Endothelial cell of umbilical vein (primary cell): ENCODE data around the gene ZNF813. TPM values are rescaled to one million over a fixed set of nuclear protein-coding genes. Genes with fewer than 3 reads are reported as not detected.
"Not testable (repeated sequence)": the region's sequence is repeated elsewhere in the genome, so short reads cannot be mapped to it uniquely, and the experiment has no call there.

Experiments used
- BruUV-seq: library from RNA; stranded (reverse); fragments of 400-500 nt; replicated peaks from 2 replicates; lab custom pipeline; 2021; lab: Mats Ljungman, UMichigan
- CTCF ChIA-PET: fragments of 300-600, 350-600 bp; sonication (Branson Sonifier 250); formaldehyde crosslinking; loops from one replicate; lab custom pipeline; 2021; ENCODE audit warnings: antibody characterized with exemption, inconsistent platforms; lab: Charles Lee
- POLR2A ChIA-PET: fragments of 300-600, 350-600 bp; sonication (Branson Sonifier 250); formaldehyde crosslinking; loops from one replicate; lab custom pipeline; 2021; ENCODE audit warnings: antibody characterized with exemption, inconsistent platforms; lab: Charles Lee
- DNase-seq: peaks from one replicate; pipeline ENCODE4 v3.0.0-alpha.2; 2011; ENCODE audit warnings: low read depth, low spot score
- FAIRE-seq: peaks from 2 replicates; lab custom pipeline; 2011; peaks lifted over from hg19 to GRCh38; lab: Jason Lieb, UNC
- H2AFZ ChIP-seq: 2 replicates; pipeline ENCODE4 v1.6.0; 2012; ENCODE audit warnings: low read depth, low read length, control low read depth, inconsistent platforms
- H3K27ac ChIP-seq: 2 replicates; pipeline ENCODE4 v1.5.1; 2011; ENCODE audit warnings: low read depth, mild to moderate bottlenecking, control low read depth, low read length, moderate library complexity; ENCODE audit not compliant: insufficient read depth
- H3K27me3 ChIP-seq, 2 experiments: 2 replicates each; pipeline versions ENCODE4 v1.6.0 to v1.6.1; 2011; ENCODE audit warnings: low read length in 2 of 2, mixed read lengths in 1 of 2; ENCODE audit not compliant: control insufficient read depth in 2 of 2, insufficient read depth in 2 of 2
- H3K36me3 ChIP-seq, 2 experiments: 2 replicates in 1 of 2; 3 replicates in 1 of 2; pipeline ENCODE4 v1.5.1; 2011; ENCODE audit warnings: low read length in 2 of 2, mild to moderate bottlenecking in 1 of 2, moderate library complexity in 1 of 2; ENCODE audit not compliant: control insufficient read depth in 2 of 2, insufficient read depth in 2 of 2; ENCODE audit errors: extremely low read depth in 1 of 2
- H3K4me1 ChIP-seq: 3 replicates; pipeline ENCODE4 v1.5.1; 2011; ENCODE audit warnings: mild to moderate bottlenecking, low read length; ENCODE audit not compliant: control insufficient read depth, insufficient read depth; ENCODE audit errors: extremely low read depth
- H3K4me2 ChIP-seq: 2 replicates; pipeline ENCODE4 v1.6.1; 2011; ENCODE audit warnings: low read length, control low read depth, mixed read lengths; ENCODE audit not compliant: insufficient read depth
- H3K4me3 ChIP-seq, 3 experiments: fragments of 200-600 bp in 1 of 3; sonication (generic), shearing (Covaris generic) in 1 of 3; replicated peaks in 1 of 3; 2 replicates each; pipeline ENCODE4 v1.5.1; 2011 to 2016; ENCODE audit warnings: control low read depth in 3 of 3, low read length in 3 of 3, mild to moderate bottlenecking in 2 of 3, inconsistent platforms in 1 of 3, low read depth in 1 of 3, moderate library complexity in 1 of 3; ENCODE audit not compliant: insufficient read depth in 1 of 3
- H3K79me2 ChIP-seq: 2 replicates; pipeline ENCODE4 v1.6.0; 2012; ENCODE audit warnings: low read length, inconsistent platforms; ENCODE audit not compliant: control insufficient read depth, insufficient read depth
- H3K9ac ChIP-seq: replicated peaks from 2 replicates; pipeline ENCODE3; 2011; ENCODE audit warnings: low read length, control low read depth; ENCODE audit not compliant: insufficient read depth; ENCODE audit errors: extremely low read depth
- H3K9me1 ChIP-seq: replicated peaks from 3 replicates; pipeline ENCODE4 v1.6.0; 2011; ENCODE audit warnings: mild to moderate bottlenecking, low read length; ENCODE audit not compliant: control insufficient read depth, insufficient read depth; ENCODE audit errors: extremely low read depth
- H3K9me3 ChIP-seq: replicated peaks from 2 replicates; pipeline ENCODE4 v1.5.1; 2012; ENCODE audit warnings: low read length, inconsistent platforms; ENCODE audit not compliant: control insufficient read depth, insufficient read depth
- H4K20me1 ChIP-seq: replicated peaks from 2 replicates; pipeline ENCODE3; 2011; ENCODE audit warnings: mild to moderate bottlenecking, low read length; ENCODE audit not compliant: control insufficient read depth, insufficient read depth; ENCODE audit errors: extremely low read depth
- CTCF ChIP-seq, 2 donors: IDR thresholded peaks; 1 replicate in 1 of 2; 2 replicates in 1 of 2; pipeline ENCODE4 v1.5.1; 2011; ENCODE audit warnings: low read length in 2 of 2, mild to moderate bottlenecking in 2 of 2, moderate library complexity in 2 of 2, control low read depth in 1 of 2, inconsistent platforms in 1 of 2, low read depth in 1 of 2; ENCODE audit not compliant: insufficient read depth in 1 of 2; ENCODE audit errors: extremely low read depth in 1 of 2
- EZH2 ChIP-seq: IDR thresholded peaks from 2 replicates; pipeline ENCODE4 v1.6.1; 2012; ENCODE audit warnings: borderline replicate concordance, low read depth, mild to moderate bottlenecking, moderate library complexity, low read length, inconsistent platforms; ENCODE audit not compliant: severe bottlenecking
- FOS ChIP-seq: IDR thresholded peaks from 2 replicates; pipeline ENCODE4 v1.6.1; 2011; ENCODE audit warnings: mild to moderate bottlenecking, low read length, moderate library complexity, borderline replicate concordance; ENCODE audit not compliant: insufficient read depth
- GATA2 ChIP-seq: IDR thresholded peaks from 2 replicates; pipeline ENCODE4 v1.7.0; 2011; ENCODE audit warnings: low read depth, mild to moderate bottlenecking, moderate library complexity, mixed read lengths, low read length; ENCODE audit not compliant: insufficient read length, insufficient read depth
- JUN ChIP-seq: IDR thresholded peaks from 2 replicates; pipeline ENCODE4 v1.6.1; 2011; ENCODE audit warnings: borderline replicate concordance, low read depth; ENCODE audit not compliant: insufficient read length, insufficient read depth
- MAX ChIP-seq: IDR thresholded peaks from 2 replicates; pipeline ENCODE4 v1.6.1; 2011; ENCODE audit not compliant: insufficient read depth, insufficient read length
- MYC ChIP-seq: IDR thresholded peaks from one replicate; pipeline ENCODE4 v1.6.1; 2011; ENCODE audit warnings: mild to moderate bottlenecking, low read depth, low read length
- POLR2A ChIP-seq: IDR thresholded peaks from 2 replicates; pipeline ENCODE4 v1.6.1; 2012; ENCODE audit warnings: low read depth, mild to moderate bottlenecking, control low read depth, low read length
- POLR2AphosphoS5 ChIP-seq: IDR thresholded peaks from 2 replicates; pipeline ENCODE4 v1.6.1; 2012; ENCODE audit warnings: low read depth, mild to moderate bottlenecking, control low read depth, low read length, moderate library complexity; ENCODE audit not compliant: insufficient read depth
- dilution Hi-C: fragments of 300-500 bp; cut with MboI; formaldehyde crosslinking; loops from one replicate; pipeline ENCODE4 v1.15.0; 2019; ENCODE audit warnings: low sequenced_read_pairs; ENCODE audit not compliant: extremely low pct_ligation_motif_present
- intact Hi-C: fragments of 100-400 bp; cut with micrococcal nuclease; formaldehyde crosslinking; loops from one replicate; pipeline ENCODE4 v1.10.0; 2022
- polyA plus RNA-seq, 4 experiments: library from polyadenylated mRNA; depleted of rRNA in 3 of 4; stranded (reverse) in 3 of 4; unstranded in 1 of 4; fragments of >200 nt; gene quantifications; 2 replicates each; pipeline versions ENCODE4 v1.2.1 to v1.2.3, GENCODE V29; 2011 to 2012; ENCODE audit warnings: missing spikeins in 1 of 4
- total RNA-seq: library from RNA; stranded (reverse); gene quantifications from 2 replicates; pipeline ENCODE4 v1.2.3, GENCODE V29; 2021

The ZNF813 gene
- total and polyA plus RNA-seq, 2 donors (not counting 3 experiments of a cell fraction or from before 2014, with no cell fraction given), result 0.47 to 2.3 TPM

GRCh38 chr19:53447196-53447595 is 20.3 kb upstream of the ZNF813 start:
- CTCF ChIA-PET, H3K79me2 ChIP-seq, intact Hi-C loops, BruUV-seq, H3K9me3 ChIP-seq, H3K9me1 ChIP-seq, H3K4me1 ChIP-seq, H3K27me3 ChIP-seq, H2AFZ ChIP-seq, DNase-seq, H3K4me3 ChIP-seq, FAIRE-seq, H3K27ac ChIP-seq, dilution Hi-C loops, H3K4me2 ChIP-seq, POLR2A ChIA-PET, H4K20me1 ChIP-seq, H3K9ac ChIP-seq, H3K36me3 ChIP-seq: not testable (repeated sequence)

- Histone ChIP-seq H3K4me3 (no peak overlapping the region), H3K79me2 (no peaks in the 10 kb centered on the region), H2AFZ (no peak overlapping the region), H3K36me3 (peaks cover 0 to 6% of the 10 kb centered on the region in 2 experiments), H3K4me2 (no peak overlapping the region), H3K9me3 (peaks cover 11% of the 10 kb centered on the region), H3K9me1 (no peaks in the 10 kb centered on the region), H3K4me1 (no peaks in the 10 kb centered on the region), H3K27ac (no peak overlapping the region), H3K9ac (no peak overlapping the region), H3K27me3 (no peaks in the 10 kb centered on the region), H4K20me1 (no peaks in the 10 kb centered on the region)
- TF ChIP-seq MAX (no peak), JUN (no peak), GATA2 (no peak), EZH2 (no peak), MYC (no peak), POLR2AphosphoS5 (no peak), POLR2A (no peak), CTCF (IDR thresholded peaks at IDR 0.05; ENCODE audit: extremely low read depth in 1 of 2, insufficient read depth in 1 of 2, low read depth in 1 of 2, low read length in 2 of 2) (no peak), FOS (no peak)
- POLR2A ChIA-PET, result no interaction called here
- dilution Hi-C loops, result no loop called here
- FAIRE-seq (no peak), DNase-seq (no peak)
- CTCF ChIA-PET, result no interaction called here
- intact Hi-C loops, result no loop called here
- BruUV-seq, result no TSS peak
Measured at GRCh38 chr19:53455828-53456227, 11.7 kb upstream of the ZNF813 start.

GRCh38 chr19:53460131-53460721 is 7.3 kb upstream of the ZNF813 start:
- dilution Hi-C loops, FAIRE-seq: not testable (repeated sequence)

More at GRCh38 chr19:53460131-53460721, 7.3 kb upstream of the ZNF813 start:
- POLR2A ChIA-PET, H3K36me3 ChIP-seq, BruUV-seq, H2AFZ ChIP-seq, H3K4me3 ChIP-seq, H4K20me1 ChIP-seq, H3K27me3 ChIP-seq, CTCF ChIA-PET, H3K9ac ChIP-seq, H3K79me2 ChIP-seq, intact Hi-C loops, H3K9me3 ChIP-seq, H3K4me2 ChIP-seq, H3K27ac ChIP-seq, H3K4me1 ChIP-seq, DNase-seq, H3K9me1 ChIP-seq: not testable (repeated sequence)
